SH-SY5Y (cell line): ENCODE results near the gene AOPEP.

Source experiments
- GATA2 ChIP-seq: IDR thresholded peaks from 2 replicates; pipeline ENCODE4 v1.6.1; 2011; ENCODE audit warnings: mild to moderate bottlenecking, low read depth, low read length
- GATA3 ChIP-seq: IDR thresholded peaks from 2 replicates; pipeline ENCODE4 v1.6.1; 2011; ENCODE audit warnings: low read depth, mild to moderate bottlenecking, low read length, moderate library complexity

- no peak for TF ChIP-seq GATA2
- TF ChIP-seq GATA3 = no peak
These were observed 15.4 kb downstream of the AOPEP start for GRCh38 chr9:94741866-94742265.
